Left lung (tissue), 10 donors: ENCODE results near the gene LYST. TPM values are rescaled to one million over a fixed set of nuclear protein-coding genes. Genes with fewer than 3 reads are reported as not detected.
A peak's percentile ranks its signal among the peaks of the same experiment; 100 is the strongest.

Experiments used
- ATAC-seq: fragments of 200-7000 bp; cut with Tn5 transposase; one replicate; pipeline ENCODE4 v1.9.1; 2020; ENCODE audit warnings: moderate library complexity
- DNase-seq, 4 donors: peaks; one replicate each; pipeline ENCODE4 v3.0.0-alpha.2; 2013 to 2020
- H3K27ac ChIP-seq, 2 donors: fragments of 200-600 bp; sonication (generic) in 1 of 2; one replicate each; pipeline versions ENCODE4 v1.5.0 to v1.8.0; 2020 to 2021
- H3K27me3 ChIP-seq, 2 donors: fragments of 200-600 bp; sonication (generic) in 1 of 2; one replicate each; pipeline versions ENCODE4 v1.5.0 to v1.8.0; 2020 to 2021
- H3K36me3 ChIP-seq, 2 donors: fragments of 200-600 bp; sonication (generic) in 1 of 2; one replicate each; pipeline versions ENCODE4 v1.5.0 to v1.8.0; 2020 to 2021
- H3K4me1 ChIP-seq, 2 donors: fragments of 200-600 bp; one replicate each; pipeline ENCODE4 v1.8.0; 2021
- H3K4me3 ChIP-seq, 2 donors: fragments of 200-600 bp; sonication (generic) in 1 of 2; one replicate each; pipeline versions ENCODE4 v1.5.0 to v1.8.0; 2020 to 2021; ENCODE audit warnings: mild to moderate bottlenecking in 1 of 2
- H3K9me3 ChIP-seq, 2 donors: fragments of 200-600 bp; sonication (generic) in 1 of 2; one replicate each; pipeline versions ENCODE4 v1.5.0 to v1.8.0; 2020 to 2021
- CTCF ChIP-seq, 2 donors: fragments of 200-600 bp; sonication (generic) in 1 of 2; IDR thresholded peaks; one replicate each; pipeline versions ENCODE4 v1.5.0 to v1.8.0; 2021; ENCODE audit warnings: antibody characterized with exemption in 2 of 2
- intact Hi-C, 2 donors: fragments of 100-400 bp; cut with DNase I; formaldehyde crosslinking; loops; one replicate each; pipeline versions ENCODE4 v1.11.2 to v1.14.2; 2022
- polyA plus RNA-seq, 6 donors: library from polyadenylated mRNA; unstranded; fragments of 120-200 nt; gene quantifications; one replicate each; pipeline ENCODE4 v1.2.1, GENCODE V29; 2013; ENCODE audit not compliant: insufficient read length in 6 of 6
- total RNA-seq, 2 donors: library from RNA; stranded (reverse); fragmentation: NEBNext Ultra II Directional; extraction: Animal tissue kit (Norgen Biotek cat#: 25700); gene quantifications; one replicate each; pipeline ENCODE4 v1.2.1, GENCODE V29; 2021
- donor health status: DM: no; HTN: yes; CAD: no.
- donor health status: DM: no; HTN: no; CAD: no.

Gene LYST
- total and polyA plus RNA-seq, 8 donors: 10.3 to 64.9 (median 13.0) TPM

- Histone ChIP-seq H3K4me1 (peaks cover 0 to 8% of the 10 kb centered on the region in 2 donors), H3K36me3 (peaks cover 0 to 3% of the 10 kb centered on the region in 2 donors), H3K4me3 (no peak overlapping the region), H3K27ac (no peak overlapping the region), H3K27me3 (no peaks in the 10 kb centered on the region), H3K9me3 (no peaks in the 10 kb centered on the region)
- intact Hi-C loops: no loop called here
- TF ChIP-seq CTCF (IDR thresholded peaks at IDR 0.05): no peak
- ATAC-seq (no peak), DNase-seq (no peak)
Observed at GRCh38 chr1:235818632-235819136, 48.0 kb downstream of the LYST start.

- TF ChIP-seq CTCF (IDR thresholded peaks at IDR 0.05): no peak
- intact Hi-C loops: no loop called here
- peaks cover 0 to 8% of the 10 kb centered on the region in 2 donors for H3K4me1 ChIP-seq
- H3K36me3 ChIP-seq: peaks cover 0 to 1% of the 10 kb centered on the region in 2 donors
- H3K27me3 ChIP-seq: no peaks in the 10 kb centered on the region
- no peak overlapping the region for H3K4me3 ChIP-seq
- ATAC-seq (no peak), DNase-seq (no peak)
- H3K9me3 ChIP-seq: no peaks in the 10 kb centered on the region
- H3K27ac ChIP-seq: no peak overlapping the region
Observed at GRCh38 chr1:235817101-235817728, 49.5 kb downstream of the LYST start.

GRCh38 chr1:235809688-235810397, 56.9 kb downstream of the LYST start:
- DNase-seq: peak in 1 of 4 donors; percentile 3
- intact Hi-C loops: no loop called here
- H3K27ac ChIP-seq: no peak overlapping the region

GRCh38 chr1:235808223-235808622, 58.5 kb downstream of the LYST start:
- intact Hi-C loops: no loop called here

More at GRCh38 chr1:235809688-235810397, 56.9 kb downstream of the LYST start:
- no peaks in the 10 kb centered on the region for H3K27me3 ChIP-seq
- H3K36me3 ChIP-seq: peaks cover 0 to 45% of the 10 kb centered on the region in 2 donors
- H3K4me3 ChIP-seq: no peak overlapping the region
- ATAC-seq: no peak
- peaks cover 0 to under 1% of the 10 kb centered on the region in 2 donors for H3K4me1 ChIP-seq
- no peak for TF ChIP-seq CTCF (IDR thresholded peaks at IDR 0.05)
- no peaks in the 10 kb centered on the region for H3K9me3 ChIP-seq

More at GRCh38 chr1:235808223-235808622, 58.5 kb downstream of the LYST start:
- Histone ChIP-seq H3K27ac (no peak overlapping the region), H3K36me3 (peaks cover 0 to 53% of the 10 kb centered on the region in 2 donors), H3K4me1 (no peaks in the 10 kb centered on the region), H3K9me3 (no peaks in the 10 kb centered on the region), H3K4me3 (no peak overlapping the region), H3K27me3 (no peaks in the 10 kb centered on the region)
- no peak for TF ChIP-seq CTCF (IDR thresholded peaks at IDR 0.05)
- DNase-seq: no peak
- no peak for ATAC-seq
